ENCODE measurements around the gene HEYL.

The HEYL gene

DNA sequence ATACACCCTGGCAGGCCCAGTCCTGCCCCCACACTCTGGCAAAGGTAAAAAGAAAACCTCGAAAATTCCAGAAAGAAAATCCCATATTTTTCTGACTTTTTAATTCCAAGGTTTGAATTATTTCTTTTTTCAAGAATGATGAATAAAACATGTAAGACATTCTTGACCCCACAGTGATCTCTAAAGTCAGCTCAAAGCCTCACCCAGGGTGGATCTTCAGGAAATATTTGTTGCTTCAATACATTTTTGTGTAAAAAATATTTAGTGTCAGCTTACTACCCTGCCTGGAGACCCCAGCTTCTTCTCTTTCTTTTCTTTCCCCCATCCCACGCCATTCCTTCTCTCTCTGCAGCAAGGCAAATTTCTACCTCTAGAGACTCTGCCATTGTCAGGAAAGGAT is 39.4 kb upstream of the HEYL start:
- 60% methylated on average over 1 of the region's 2 CpGs; no CpG with 5 or more reads in 1 of the 2 experiments for WGBS, 2 experiments (ENCODE audit: insufficient coverage in 2 of 2)
- no peak overlapping the region for H3K4me3 ChIP-seq (ENCODE audit: extremely low read depth, insufficient read depth, low read length, poor library complexity, severe bottlenecking)
- H3K4me1 ChIP-seq (ENCODE audit: control insufficient read depth, insufficient read depth, low read length, poor library complexity, severe bottlenecking): peaks cover 5% of the 10 kb centered on the region
- no peaks in the 10 kb centered on the region for H3K36me3 ChIP-seq (ENCODE audit: control insufficient read depth, insufficient read depth, low read length)
- no peak overlapping the region for H3K27ac ChIP-seq (ENCODE audit: low read depth, low read length, severe bottlenecking)
- H3K9me3 ChIP-seq (ENCODE audit: control insufficient read depth, low read length): no peaks in the 10 kb centered on the region

DNA sequence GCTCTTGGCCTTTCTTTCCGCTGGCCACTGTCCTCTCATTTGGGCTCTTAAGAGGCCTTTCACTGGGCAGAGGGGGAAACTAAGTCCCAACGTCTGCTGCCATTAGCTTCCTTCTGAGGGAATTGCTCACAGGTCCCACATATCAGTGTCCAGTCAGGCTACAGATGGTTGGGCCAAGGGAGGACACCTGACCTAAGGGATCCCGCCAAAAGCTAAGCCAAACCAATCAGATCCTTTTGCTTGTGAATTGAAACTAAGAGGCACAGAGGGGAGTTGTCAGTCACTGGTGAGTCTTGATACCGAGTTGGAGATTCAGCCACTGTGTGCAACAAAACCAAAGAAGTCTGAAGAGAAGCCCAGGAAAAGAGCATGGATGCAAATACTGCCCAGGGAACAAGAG is 38.2 kb upstream of the HEYL start:
- H3K36me3 ChIP-seq (ENCODE audit: control insufficient read depth, insufficient read depth, low read length): no peaks in the 10 kb centered on the region
- 54 to 62% methylated on average over 3 to 4 of the region's 4 CpGs for WGBS, 2 experiments (ENCODE audit: insufficient coverage in 2 of 2)
- H3K4me3 ChIP-seq (ENCODE audit: extremely low read depth, insufficient read depth, low read length, poor library complexity, severe bottlenecking): no peak overlapping the region
- no peaks in the 10 kb centered on the region for H3K9me3 ChIP-seq (ENCODE audit: control insufficient read depth, low read length)
- peaks cover 5% of the 10 kb centered on the region for H3K4me1 ChIP-seq (ENCODE audit: control insufficient read depth, insufficient read depth, low read length, poor library complexity, severe bottlenecking)
- no peak overlapping the region for H3K27ac ChIP-seq (ENCODE audit: low read depth, low read length, severe bottlenecking)

DNA sequence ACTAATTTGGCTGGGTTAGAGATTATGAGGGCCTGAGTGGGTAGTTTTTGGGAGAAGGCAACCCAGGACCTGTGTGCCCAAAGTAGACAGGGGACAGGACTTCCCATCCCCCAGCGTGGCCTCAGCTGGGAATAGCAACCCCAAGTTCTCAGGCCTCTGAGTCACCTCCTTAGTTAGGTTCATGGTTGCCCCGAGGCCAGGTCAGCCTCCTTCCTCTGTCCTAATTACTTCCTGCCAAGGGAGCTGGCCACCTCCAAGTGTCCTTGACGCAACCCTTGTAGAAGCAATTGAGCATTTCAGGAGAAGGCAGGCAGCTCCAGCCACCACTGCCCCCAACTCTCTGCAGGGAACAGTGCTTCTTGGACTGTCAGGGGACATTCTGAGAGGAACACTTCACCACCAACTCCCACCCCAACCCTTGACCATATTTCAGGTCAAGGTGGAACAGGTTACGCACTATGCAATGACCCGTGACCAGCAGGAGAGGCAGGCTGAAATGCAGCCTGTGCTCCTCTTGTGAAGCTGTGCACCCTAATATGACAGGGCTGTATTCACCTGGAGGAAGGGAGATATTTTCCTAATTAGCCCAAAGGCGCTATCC is 37.6 kb upstream of the HEYL start:
- Histone ChIP-seq H3K4me3 (ENCODE audit: extremely low read depth, insufficient read depth, low read length, poor library complexity, severe bottlenecking) (no peak overlapping the region), H3K27ac (ENCODE audit: low read depth, low read length, severe bottlenecking) (no peak overlapping the region), H3K9me3 (ENCODE audit: control insufficient read depth, low read length) (no peaks in the 10 kb centered on the region), H3K4me1 (ENCODE audit: control insufficient read depth, insufficient read depth, low read length, poor library complexity, severe bottlenecking) (peaks cover 5% of the 10 kb centered on the region), H3K36me3 (ENCODE audit: control insufficient read depth, insufficient read depth, low read length) (no peaks in the 10 kb centered on the region)
- WGBS, 2 experiments (ENCODE audit: insufficient coverage in 2 of 2): 69 to 79% methylated on average over 6 of the region's 6 CpGs

DNA sequence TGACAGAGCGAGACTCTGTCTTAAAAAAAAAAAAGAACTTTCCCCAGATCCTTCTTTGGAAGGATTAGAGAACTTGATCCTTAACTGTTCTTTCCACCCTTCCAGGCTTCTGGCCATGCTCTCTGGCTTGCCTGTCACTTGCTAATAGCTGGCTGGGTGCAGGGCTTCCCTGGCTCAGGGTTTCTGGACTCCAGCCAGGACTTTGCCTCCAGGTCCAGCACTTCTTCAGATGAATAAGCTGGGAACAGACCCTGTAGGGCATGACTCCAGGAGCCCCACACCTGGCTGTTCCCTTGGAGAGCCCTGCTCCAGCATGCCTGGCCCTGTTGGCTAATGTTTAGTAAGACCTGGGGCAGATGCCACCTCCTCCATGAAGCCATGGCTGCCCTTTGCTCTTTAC is 35.8 kb upstream of the HEYL start:
- Histone ChIP-seq H3K4me3 (ENCODE audit: extremely low read depth, insufficient read depth, low read length, poor library complexity, severe bottlenecking) (no peak overlapping the region), H3K9me3 (ENCODE audit: control insufficient read depth, low read length) (no peaks in the 10 kb centered on the region), H3K36me3 (ENCODE audit: control insufficient read depth, insufficient read depth, low read length) (no peaks in the 10 kb centered on the region), H3K27ac (ENCODE audit: low read depth, low read length, severe bottlenecking) (no peak overlapping the region), H3K4me1 (ENCODE audit: control insufficient read depth, insufficient read depth, low read length, poor library complexity, severe bottlenecking) (peaks cover 14% of the 10 kb centered on the region)
- 100% methylated on average over 1 of the region's 1 CpG for WGBS, 2 experiments (ENCODE audit: insufficient coverage in 2 of 2)

DNA sequence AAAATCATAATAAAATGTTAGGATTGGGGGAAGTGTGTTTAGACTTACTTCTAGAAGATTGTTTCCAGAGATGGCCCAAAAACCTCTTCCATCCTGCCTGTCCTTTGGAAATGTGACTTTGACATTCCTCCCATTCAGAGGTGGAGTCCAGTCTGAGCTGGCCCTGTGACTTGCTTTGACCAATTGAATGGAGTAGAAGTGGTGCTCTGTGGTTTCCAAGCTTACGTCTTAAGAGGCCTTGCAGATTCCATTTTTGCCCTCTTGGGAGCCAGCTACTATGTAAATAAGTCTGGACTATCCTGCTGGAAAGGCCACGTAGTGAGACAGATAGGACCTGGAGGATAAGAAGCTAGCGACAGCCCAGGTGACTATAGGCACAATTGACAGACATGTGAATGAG is 33.8 kb upstream of the HEYL start:
- Histone ChIP-seq H3K4me3 (ENCODE audit: extremely low read depth, insufficient read depth, low read length, poor library complexity, severe bottlenecking) (no peak overlapping the region), H3K9me3 (ENCODE audit: control insufficient read depth, low read length) (no peaks in the 10 kb centered on the region), H3K27ac (ENCODE audit: low read depth, low read length, severe bottlenecking) (no peak overlapping the region), H3K36me3 (ENCODE audit: control insufficient read depth, insufficient read depth, low read length) (no peaks in the 10 kb centered on the region), H3K4me1 (ENCODE audit: control insufficient read depth, insufficient read depth, low read length, poor library complexity, severe bottlenecking) (peaks cover 14% of the 10 kb centered on the region)
- 69 to 74% methylated on average over 3 of the region's 3 CpGs for WGBS, 2 experiments (ENCODE audit: insufficient coverage in 2 of 2)

DNA sequence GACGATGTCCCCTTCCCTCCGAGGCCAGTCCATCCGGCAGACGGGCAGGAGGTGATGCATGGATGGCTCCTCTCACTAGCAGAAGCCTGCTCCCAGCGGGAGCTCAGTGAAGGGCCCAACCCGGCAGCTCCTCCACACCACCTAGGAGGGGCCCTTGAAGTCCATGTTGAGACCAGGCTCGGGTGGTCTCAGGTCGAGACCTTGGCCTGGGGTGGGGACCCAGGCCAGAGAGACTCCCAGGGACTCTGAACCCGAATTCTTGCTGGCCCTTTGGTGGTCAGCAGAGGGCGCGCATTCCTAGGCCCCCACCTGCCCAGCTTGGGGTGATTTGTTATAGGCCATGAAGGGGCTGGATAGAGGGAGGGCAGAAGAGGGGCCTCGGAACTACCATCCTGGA is 33.1 kb upstream of the HEYL start:
- Histone ChIP-seq H3K4me3 (ENCODE audit: extremely low read depth, insufficient read depth, low read length, poor library complexity, severe bottlenecking) (no peak overlapping the region), H3K9me3 (ENCODE audit: control insufficient read depth, low read length) (no peaks in the 10 kb centered on the region), H3K4me1 (ENCODE audit: control insufficient read depth, insufficient read depth, low read length, poor library complexity, severe bottlenecking) (peaks cover 14% of the 10 kb centered on the region), H3K36me3 (ENCODE audit: control insufficient read depth, insufficient read depth, low read length) (no peaks in the 10 kb centered on the region), H3K27ac (ENCODE audit: low read depth, low read length, severe bottlenecking) (no peak overlapping the region)
- WGBS, 2 experiments (ENCODE audit: insufficient coverage in 2 of 2): 6 to 14% methylated on average over 10 of the region's 12 CpGs

DNA sequence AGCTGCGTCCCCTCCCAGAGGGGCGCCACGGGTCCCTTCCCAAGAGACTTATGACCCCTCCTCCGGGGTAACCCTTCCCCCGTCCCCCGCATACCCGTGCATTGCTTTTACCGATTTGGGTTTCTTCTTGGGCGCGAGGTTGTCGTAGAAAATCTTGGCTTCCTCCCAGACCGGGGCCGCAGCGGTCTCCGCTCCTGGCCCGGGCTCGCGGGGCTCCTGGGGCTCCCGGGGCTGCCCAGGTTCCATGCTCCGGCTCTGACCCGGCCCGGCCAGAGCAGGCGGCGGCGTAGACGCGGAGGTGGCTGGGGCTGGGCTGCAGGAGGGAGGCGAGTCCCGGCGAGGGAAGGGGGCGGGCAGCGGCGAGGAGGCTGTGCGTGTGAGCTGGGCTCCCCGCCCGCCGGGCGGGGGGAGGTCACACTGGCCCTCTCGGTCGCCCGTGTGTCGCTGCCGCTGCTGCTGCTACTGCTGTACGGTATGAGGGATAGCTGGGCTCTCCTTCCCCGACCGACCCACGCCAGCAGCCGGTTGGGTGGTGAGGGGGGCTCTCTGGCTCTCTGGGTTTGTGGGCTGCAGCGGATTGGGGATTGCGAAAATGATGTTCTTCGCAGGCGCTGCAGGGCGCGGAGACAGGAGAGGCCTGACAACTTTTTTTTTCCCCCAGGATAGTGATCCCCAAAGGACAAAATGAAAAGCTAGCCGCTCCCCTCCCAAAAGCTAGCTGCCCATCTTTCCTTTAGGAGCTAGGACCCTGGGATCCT is 32.5 kb upstream of the HEYL start, which contains the start of gene NT5C1A:
TSS of gene NT5C1A (minus strand) at position 315 of the 758 bp plus-strand sequence. CDS start at position 246, 69 bp downstream.
- Histone ChIP-seq H3K27ac (ENCODE audit: low read depth, low read length, severe bottlenecking) (no peak within 1 kb of the TSS), H3K9me3 (ENCODE audit: control insufficient read depth, low read length) (no peaks in the 10 kb centered on the region), H3K4me3 (ENCODE audit: extremely low read depth, insufficient read depth, low read length, poor library complexity, severe bottlenecking) (peak within 1 kb of the TSS; percentile 32), H3K4me1 (ENCODE audit: control insufficient read depth, insufficient read depth, low read length, poor library complexity, severe bottlenecking) (peaks cover 13% of the 10 kb centered on the region), H3K36me3 (ENCODE audit: control insufficient read depth, insufficient read depth, low read length) (no peaks in the 10 kb centered on the region)
- WGBS, 2 experiments (ENCODE audit: insufficient coverage in 2 of 2): 2 to 4% methylated on average over 26 to 51 of the region's 55 CpGs

DNA sequence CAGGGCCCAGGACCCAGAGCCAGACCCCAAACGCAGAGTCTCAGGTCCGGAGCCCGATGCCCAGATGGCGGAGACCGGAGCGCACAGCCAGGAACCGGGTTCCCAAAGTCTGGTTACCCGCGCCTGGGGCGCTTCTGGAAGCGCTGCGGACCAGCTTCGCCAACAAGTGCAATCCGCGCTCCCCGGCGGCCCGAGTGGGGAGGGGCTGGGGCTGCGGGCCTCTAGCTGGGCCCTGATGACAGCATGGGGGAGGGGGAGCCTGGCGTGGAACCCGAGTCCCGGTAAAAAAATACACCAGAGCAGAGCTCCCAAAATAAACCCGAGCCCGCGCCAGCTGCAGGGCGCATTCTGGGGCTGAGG is 32.0 kb upstream of the HEYL start:
- Histone ChIP-seq H3K4me3 (ENCODE audit: extremely low read depth, insufficient read depth, low read length, poor library complexity, severe bottlenecking) (peak overlapping the region; percentile 32), H3K27ac (ENCODE audit: low read depth, low read length, severe bottlenecking) (no peak overlapping the region), H3K9me3 (ENCODE audit: control insufficient read depth, low read length) (no peaks in the 10 kb centered on the region), H3K36me3 (ENCODE audit: control insufficient read depth, insufficient read depth, low read length) (no peaks in the 10 kb centered on the region), H3K4me1 (ENCODE audit: control insufficient read depth, insufficient read depth, low read length, poor library complexity, severe bottlenecking) (peaks cover 9% of the 10 kb centered on the region)
- 4% methylated on average over 21 to 24 of the region's 26 CpGs for WGBS, 2 experiments (ENCODE audit: insufficient coverage in 2 of 2)

DNA sequence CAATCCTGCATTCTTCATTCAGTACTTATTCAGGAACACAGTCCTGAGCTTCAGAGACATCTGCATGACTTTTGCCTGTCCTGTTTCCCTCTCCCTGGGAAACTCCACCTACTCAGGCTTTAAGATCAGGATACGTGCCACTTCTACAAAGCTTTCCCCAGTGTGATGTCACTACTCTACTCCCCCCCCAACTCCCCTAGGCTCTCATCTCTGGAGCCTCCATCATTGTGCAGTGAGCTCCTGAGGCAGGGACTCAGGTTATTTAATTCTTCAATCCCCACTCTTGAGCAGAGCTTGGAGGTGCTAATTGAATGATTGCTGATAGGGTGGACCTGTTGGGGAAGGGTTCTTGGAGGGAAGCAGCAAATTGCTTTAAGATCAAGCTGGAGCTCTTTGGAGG is 31.2 kb upstream of the HEYL start:
- Histone ChIP-seq H3K9me3 (ENCODE audit: control insufficient read depth, low read length) (no peaks in the 10 kb centered on the region), H3K4me3 (ENCODE audit: extremely low read depth, insufficient read depth, low read length, poor library complexity, severe bottlenecking) (no peak overlapping the region), H3K36me3 (ENCODE audit: control insufficient read depth, insufficient read depth, low read length) (no peaks in the 10 kb centered on the region), H3K4me1 (ENCODE audit: control insufficient read depth, insufficient read depth, low read length, poor library complexity, severe bottlenecking) (peaks cover 9% of the 10 kb centered on the region), H3K27ac (ENCODE audit: low read depth, low read length, severe bottlenecking) (no peak overlapping the region)
- WGBS, 2 experiments (ENCODE audit: insufficient coverage in 2 of 2): 9 to 22% methylated on average over 1 of the region's 1 CpG

DNA sequence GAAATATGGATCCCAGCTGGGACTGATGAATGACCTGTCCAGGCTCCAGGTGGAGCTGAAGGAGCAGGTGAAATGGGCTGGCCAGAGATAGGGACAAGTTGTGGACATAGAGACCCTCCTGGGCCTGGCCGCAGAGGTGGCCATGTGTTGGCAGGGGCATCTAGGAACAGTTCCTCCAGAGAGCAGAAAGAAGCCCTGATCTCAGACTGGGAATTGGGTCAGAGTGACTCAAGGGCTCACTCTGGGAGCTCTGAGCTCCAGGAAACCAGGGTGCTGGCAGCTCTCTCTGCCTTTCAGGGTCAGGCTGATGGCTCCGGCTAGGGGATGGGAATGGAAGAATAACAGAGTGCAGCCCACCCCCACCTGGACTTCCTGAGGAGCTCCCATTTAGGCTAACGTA is 29.5 kb upstream of the HEYL start:
- Histone ChIP-seq H3K4me1 (ENCODE audit: control insufficient read depth, insufficient read depth, low read length, poor library complexity, severe bottlenecking) (peaks cover 9% of the 10 kb centered on the region), H3K36me3 (ENCODE audit: control insufficient read depth, insufficient read depth, low read length) (no peaks in the 10 kb centered on the region), H3K9me3 (ENCODE audit: control insufficient read depth, low read length) (no peaks in the 10 kb centered on the region), H3K27ac (ENCODE audit: low read depth, low read length, severe bottlenecking) (no peak overlapping the region), H3K4me3 (ENCODE audit: extremely low read depth, insufficient read depth, low read length, poor library complexity, severe bottlenecking) (no peak overlapping the region)
- WGBS, 2 experiments (ENCODE audit: insufficient coverage in 2 of 2): 88 to 92% methylated on average over 2 to 3 of the region's 3 CpGs

DNA sequence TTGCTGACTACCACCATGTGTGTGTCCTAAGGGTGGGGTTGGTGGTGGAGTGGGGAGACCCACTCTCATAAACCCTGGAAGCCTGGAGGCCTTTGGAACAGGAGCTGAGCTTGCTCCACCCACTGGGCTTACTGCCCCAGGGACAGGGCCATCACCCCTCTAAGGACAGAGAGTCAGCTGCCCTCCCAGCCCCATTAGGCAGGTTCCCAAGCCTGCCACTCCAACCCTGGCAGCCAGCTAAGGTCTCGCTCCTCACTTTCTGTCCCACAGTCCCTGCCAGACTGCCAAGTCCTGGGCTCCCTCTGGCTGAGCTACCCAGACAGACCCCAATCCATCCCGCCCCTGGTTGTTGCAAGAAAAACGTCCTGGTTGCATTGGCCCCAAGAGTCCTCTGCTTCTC is 28.7 kb upstream of the HEYL start:
- no peaks in the 10 kb centered on the region for H3K9me3 ChIP-seq (ENCODE audit: control insufficient read depth, low read length)
- H3K4me3 ChIP-seq (ENCODE audit: extremely low read depth, insufficient read depth, low read length, poor library complexity, severe bottlenecking): no peak overlapping the region
- H3K27ac ChIP-seq (ENCODE audit: low read depth, low read length, severe bottlenecking): no peak overlapping the region
- peaks cover 9% of the 10 kb centered on the region for H3K4me1 ChIP-seq (ENCODE audit: control insufficient read depth, insufficient read depth, low read length, poor library complexity, severe bottlenecking)
- H3K36me3 ChIP-seq (ENCODE audit: control insufficient read depth, insufficient read depth, low read length): no peaks in the 10 kb centered on the region
- 42 to 53% methylated on average over 3 of the region's 3 CpGs for WGBS, 2 experiments (ENCODE audit: insufficient coverage in 2 of 2)

All from mesodermal cell (in vitro differentiated cells).